GM21423 (cell line): ENCODE data around the gene ARMC9.
"Not testable (repeated sequence)": the region's sequence is repeated elsewhere in the genome, so short reads cannot be mapped to it uniquely, and the experiment has no call there.

Experiments used
- ATAC-seq: cut with Tn5 transposase; IDR thresholded peaks from one replicate; pipeline ENCODE4 v1.9.1; 2021; ENCODE audit warnings: mild to moderate bottlenecking, moderate library complexity; ENCODE audit not compliant: unreplicated experiment

Gene ARMC9

DNA sequence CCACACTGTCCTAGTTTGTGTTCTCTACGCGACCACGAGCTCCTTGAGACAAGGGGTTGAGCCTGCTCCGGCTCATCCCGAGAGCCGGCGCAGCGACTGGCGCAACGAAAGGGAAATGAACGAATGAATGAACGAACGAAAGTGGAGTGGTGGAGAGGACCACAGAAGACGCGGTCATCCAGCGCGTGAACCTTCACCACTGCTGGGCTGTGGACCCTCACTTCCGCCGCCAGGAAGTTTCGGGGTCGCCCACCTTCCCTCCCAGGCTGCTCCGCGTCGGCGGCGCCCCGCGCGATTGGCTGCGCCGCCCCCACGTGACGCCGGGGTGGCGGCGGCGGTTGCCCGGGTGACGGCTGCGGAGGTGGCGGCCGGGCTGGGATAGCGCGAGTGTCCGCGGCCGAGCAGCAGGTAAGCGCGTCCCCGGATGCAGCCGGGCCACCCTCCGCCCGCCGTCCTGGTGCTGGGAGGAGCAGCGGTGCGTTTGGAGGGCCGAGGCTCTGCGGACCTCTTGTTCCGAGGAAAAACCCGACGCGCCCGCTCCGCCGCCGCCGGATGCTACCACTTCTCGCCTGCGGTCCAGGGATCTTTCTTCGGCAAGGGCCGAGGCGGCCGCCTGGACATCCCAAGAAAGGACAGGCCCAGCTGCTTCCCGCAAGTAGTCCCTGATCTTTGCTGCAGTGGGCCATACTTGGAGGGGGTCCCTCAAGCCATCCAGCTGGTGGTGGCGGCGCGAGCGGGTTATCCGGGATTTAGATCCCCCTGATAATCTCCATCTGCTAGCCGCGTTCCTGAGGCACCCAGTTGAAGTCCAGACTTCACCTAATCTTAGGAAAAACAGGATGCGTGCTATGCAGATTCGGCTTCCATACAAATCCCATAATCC, at the start of gene ARMC9:
ARMC9 (plus strand) TSS at position 341 of the 883 bp plus-strand sequence. CDS start 7,608 bp downstream, outside the sequence.
- peak; percentile 96 for ATAC-seq

DNA sequence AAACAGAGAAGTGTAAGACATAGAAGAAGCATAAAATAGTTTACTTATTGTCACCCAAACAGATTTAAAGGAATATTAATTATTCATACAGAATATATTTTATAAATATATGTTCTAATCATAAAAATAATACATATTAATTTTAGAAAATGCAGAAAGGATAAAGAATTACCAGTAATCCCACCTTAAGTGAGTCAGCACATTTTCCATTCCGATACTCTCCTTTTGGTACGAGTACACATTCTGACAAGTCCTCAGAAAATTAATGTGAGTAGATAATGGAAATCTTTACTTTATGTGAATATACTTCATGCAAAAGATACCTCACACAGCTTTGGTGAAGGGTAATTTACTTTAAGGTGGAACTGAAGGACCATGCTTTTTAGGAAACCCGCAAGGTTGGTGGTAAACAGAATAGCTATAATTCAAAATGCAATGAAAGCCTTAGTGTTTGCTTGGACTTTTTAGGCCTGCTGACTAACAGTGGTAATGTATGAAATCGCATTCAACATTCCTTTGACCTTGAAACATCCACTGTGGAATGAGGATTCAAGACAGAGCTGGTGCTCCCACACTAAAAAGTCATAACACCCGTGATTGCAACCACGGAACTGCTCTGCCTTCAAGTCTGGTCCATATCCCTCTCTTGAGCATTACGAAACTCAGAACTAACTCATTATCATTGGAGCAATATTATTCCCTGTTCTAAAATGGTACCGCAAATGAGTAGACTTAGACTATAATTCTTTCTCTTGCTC, 45.5 kb upstream of the ARMC9 start:
- no peak for ATAC-seq

GRCh38 chr2:231159306-231159705, 39.1 kb upstream of the ARMC9 start:
- ATAC-seq, result no peak

DNA sequence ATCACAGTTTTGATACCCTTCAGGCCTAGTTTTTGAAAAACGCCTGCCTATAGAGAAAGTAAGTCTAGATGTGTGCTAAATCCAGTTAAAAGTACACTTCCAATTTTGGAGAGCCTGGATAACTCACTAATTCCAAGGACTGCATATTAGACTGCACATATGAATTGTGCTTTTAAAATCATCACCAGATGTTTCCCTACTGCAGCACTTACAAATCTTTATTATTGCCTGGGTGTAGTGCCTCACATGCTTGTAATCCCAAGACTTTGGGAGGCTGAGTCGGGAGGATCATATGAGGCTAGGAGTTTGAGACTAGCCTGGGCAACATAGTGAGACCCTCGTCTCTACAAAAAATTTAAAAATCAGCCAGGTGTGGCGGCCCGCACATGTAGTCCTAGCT, 37.7 kb upstream of the ARMC9 start:
- ATAC-seq, result no peak

GRCh38 chr2:231161252-231161839, 37.1 kb upstream of the ARMC9 start:
- no peak for ATAC-seq

DNA sequence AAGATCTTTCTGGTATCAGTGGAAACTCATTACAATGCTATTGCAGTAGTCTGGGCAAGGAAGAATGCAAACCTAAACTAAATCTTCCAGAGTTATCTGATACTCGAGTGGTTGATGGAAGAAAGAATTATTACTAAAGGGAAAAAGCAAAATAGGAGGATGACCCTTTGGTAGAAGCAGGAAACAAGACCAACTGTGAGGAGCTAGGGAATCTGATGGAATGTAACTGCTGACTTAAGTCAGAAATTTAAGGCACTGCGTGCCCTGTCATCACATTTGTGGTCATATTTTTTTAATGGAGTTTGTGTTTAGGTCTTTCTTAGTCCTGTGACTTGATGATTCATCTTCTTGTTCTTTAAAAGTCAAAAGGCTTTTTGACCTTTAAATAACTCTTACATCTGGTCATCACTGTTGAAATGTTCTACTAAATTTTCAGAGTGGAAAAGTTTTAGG, 36.5 kb upstream of the ARMC9 start:
- ATAC-seq, result no peak

DNA sequence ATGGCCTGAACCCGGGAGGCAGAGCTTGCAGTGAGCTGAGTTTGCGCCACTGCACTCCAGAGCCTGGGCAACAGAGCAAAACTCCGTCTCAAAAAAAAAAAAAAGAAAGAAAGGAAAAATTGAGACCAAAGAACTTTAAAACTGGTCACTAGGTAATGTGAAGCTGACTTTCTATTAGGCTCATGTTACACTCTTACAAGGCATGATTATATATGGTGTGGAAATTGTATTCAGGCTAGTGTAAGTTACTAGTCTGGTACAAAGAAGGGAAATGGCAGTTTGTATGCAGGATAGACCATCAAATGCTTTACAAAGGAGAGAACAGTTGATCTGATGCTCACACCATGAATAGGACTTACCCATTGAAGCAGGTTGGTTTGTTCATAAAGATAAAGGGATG, 35.4 kb upstream of the ARMC9 start:
- ATAC-seq, result no peak

- ATAC-seq, result no peak
Measured at GRCh38 chr2:231163414-231164095, 34.9 kb upstream of the ARMC9 start.

- no peak for ATAC-seq
Measured at GRCh38 chr2:231167745-231168459, 30.5 kb upstream of the ARMC9 start.

DNA sequence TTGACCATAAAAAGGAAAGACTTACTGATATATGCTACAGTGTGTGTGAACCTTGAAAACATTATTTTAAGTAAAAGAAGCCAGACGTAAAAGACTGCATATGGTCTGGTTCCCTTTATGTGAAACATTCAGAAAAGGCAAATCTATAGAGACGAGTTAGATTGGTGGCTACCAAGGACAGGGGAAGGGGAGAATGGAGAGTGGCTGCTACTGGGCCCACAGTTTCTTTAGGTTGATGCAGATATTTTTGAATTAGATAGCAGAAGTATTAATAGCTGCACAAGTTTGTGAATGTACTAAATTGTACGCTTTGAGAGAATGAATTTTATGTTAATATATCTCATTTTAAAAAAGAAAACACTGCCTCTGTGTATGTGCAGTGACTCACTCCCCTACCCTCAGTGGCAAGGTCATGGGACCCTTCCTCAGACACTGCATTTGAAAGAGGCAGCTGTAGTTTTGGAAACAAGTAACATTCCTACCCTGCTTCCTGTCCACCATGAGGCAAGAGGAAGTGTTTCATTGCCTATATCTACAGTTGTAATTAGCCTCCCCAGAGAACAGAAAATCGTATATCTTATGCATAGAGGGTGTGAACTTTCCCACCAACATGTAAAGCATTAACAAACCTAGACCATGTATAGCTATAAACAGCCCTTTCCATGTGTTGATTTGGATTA, 29.8 kb upstream of the ARMC9 start:
- no peak for ATAC-seq

GRCh38 chr2:231169488-231169887, 28.9 kb upstream of the ARMC9 start:
- no peak for ATAC-seq

GRCh38 chr2:231170055-231170454, 28.4 kb upstream of the ARMC9 start:
- no peak for ATAC-seq

GRCh38 chr2:231172025-231172424, 26.4 kb upstream of the ARMC9 start:
- no peak for ATAC-seq

DNA sequence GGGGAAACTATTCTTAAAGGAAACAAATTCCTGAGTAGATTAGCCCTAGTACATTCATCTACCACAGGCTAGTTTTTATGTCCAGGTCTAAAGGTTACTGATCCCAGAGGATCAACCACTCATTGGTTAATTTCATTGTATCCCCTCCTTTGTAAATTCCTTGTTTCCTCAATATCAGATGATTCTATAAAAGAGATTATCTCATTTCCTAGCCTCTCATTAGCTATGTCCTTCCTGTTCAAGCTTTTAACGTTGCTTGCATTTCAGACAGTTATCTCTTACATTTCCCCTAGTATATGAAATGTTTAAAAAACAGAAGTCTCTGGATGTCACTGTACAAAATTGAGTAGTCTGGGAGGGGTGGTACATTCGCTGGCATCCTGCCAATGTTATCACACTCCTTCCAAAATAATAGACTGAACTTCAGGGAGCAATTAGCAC, 24.2 kb upstream of the ARMC9 start:
- no peak for ATAC-seq

- no peak for ATAC-seq
Measured at GRCh38 chr2:231176066-231176465, 22.4 kb upstream of the ARMC9 start.

- no peak for ATAC-seq
Measured at GRCh38 chr2:231177156-231178025, 21.0 kb upstream of the ARMC9 start.

DNA sequence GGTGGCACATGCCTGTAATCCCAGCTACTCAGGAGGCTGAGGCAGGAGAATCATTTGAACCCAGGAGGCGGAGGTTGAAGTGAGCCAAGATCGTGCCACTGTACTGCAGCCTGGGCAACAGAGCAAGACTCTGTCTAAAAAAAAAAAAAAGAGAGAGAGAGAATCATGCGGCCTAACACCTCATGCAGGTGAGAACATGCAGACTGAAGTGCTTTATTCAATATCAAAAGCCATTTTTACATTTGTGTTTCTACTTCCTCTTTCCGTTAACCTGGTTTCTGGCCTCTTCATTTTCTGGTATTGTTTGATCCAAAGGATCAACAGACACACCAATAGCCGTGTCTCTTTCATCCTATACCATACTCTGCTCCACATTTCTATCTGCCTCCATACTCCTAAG, 19.6 kb upstream of the ARMC9 start:
- ATAC-seq, result not testable (repeated sequence)

DNA sequence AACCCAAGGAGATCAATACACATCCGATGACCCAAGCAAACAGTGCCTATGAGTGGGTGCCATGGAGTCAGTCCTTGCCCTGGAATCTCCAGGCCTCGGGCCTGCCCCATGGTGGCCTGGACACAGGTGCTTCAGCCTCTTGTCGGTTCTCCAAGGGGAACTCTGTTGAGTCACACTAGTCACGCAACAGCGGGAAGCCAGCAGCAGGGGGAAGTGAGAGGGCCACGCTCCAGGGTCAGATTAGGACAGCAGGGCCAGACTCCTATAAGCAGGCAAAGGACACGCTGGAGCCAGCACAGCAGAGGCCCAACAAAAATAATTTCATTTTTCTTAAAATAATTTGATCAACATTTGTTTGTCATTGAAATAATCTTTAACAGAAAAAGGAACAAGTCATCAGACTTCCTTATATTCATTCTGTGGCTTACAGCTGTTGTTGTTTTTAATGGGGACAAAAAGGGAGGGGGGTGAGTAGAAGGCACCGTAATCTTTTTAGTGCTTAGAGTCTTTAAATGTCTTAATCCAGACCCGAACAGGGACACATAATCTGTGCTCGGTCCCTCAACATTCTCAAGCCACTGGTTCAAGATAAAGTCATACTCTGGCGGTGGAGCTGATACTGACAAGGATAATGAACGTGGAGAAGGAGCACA, 16.4 kb upstream of the ARMC9 start:
- peak; percentile 53 for ATAC-seq
